Bronchial epithelial cell (primary cell): ENCODE results near the gene BCAS3. TPM values are rescaled to one million over a fixed set of nuclear protein-coding genes. Genes with fewer than 3 reads are reported as not detected.

Source experiments
- DNase-seq: peaks from one replicate; pipeline ENCODE4 v3.0.0-alpha.2; 2010; ENCODE audit warnings: low read depth
- FAIRE-seq: peaks from 2 replicates; lab custom pipeline; 2011; peaks lifted over from hg19 to GRCh38; lab: Jason Lieb, UNC
- H3K27me3 ChIP-seq: 2 replicates; pipeline ENCODE4 v1.5.1; 2011; ENCODE audit warnings: low read length; ENCODE audit not compliant: control insufficient read depth, insufficient read depth
- H3K36me3 ChIP-seq: 2 replicates; pipeline ENCODE4 v1.5.1; 2011; ENCODE audit warnings: low read length; ENCODE audit not compliant: control insufficient read depth, insufficient read depth
- H3K4me3 ChIP-seq: 2 replicates; pipeline ENCODE4 v1.5.1; 2011; ENCODE audit warnings: mild to moderate bottlenecking, low read depth, low read length, control low read depth
- CTCF ChIP-seq: IDR thresholded peaks from 2 replicates; pipeline ENCODE4 v1.5.1; 2011; ENCODE audit warnings: mild to moderate bottlenecking, moderate library complexity, low read length, control low read depth, inconsistent platforms; ENCODE audit not compliant: insufficient read depth, severe bottlenecking
- total RNA-seq: library from RNA; depleted of rRNA; stranded (reverse); fragments of >200 nt; gene quantifications from 2 replicates; pipeline ENCODE4 v1.2.1, GENCODE V29; 2014

BCAS3 gene
- total RNA-seq, 1 donor from 2014 or later, result 10.3 TPM

- Histone ChIP-seq H3K36me3 (no peaks in the 10 kb centered on the region), H3K27me3 (no peaks in the 10 kb centered on the region), H3K4me3 (no peak overlapping the region)
- TF ChIP-seq CTCF, result no peak
- FAIRE-seq (peak; percentile 73), DNase-seq (no peak)
Observed at GRCh38 chr17:61312406-61313295, 635.0 kb downstream of the BCAS3 start.

- H3K36me3 ChIP-seq, result no peaks in the 10 kb centered on the region
- peaks cover 3% of the 10 kb centered on the region for H3K27me3 ChIP-seq
- DNase-seq (no peak), FAIRE-seq (no peak)
- TF ChIP-seq CTCF, result no peak
- H3K4me3 ChIP-seq, result no peak overlapping the region
Observed at GRCh38 chr17:61313461-61314326, 636.0 kb downstream of the BCAS3 start.

DNA sequence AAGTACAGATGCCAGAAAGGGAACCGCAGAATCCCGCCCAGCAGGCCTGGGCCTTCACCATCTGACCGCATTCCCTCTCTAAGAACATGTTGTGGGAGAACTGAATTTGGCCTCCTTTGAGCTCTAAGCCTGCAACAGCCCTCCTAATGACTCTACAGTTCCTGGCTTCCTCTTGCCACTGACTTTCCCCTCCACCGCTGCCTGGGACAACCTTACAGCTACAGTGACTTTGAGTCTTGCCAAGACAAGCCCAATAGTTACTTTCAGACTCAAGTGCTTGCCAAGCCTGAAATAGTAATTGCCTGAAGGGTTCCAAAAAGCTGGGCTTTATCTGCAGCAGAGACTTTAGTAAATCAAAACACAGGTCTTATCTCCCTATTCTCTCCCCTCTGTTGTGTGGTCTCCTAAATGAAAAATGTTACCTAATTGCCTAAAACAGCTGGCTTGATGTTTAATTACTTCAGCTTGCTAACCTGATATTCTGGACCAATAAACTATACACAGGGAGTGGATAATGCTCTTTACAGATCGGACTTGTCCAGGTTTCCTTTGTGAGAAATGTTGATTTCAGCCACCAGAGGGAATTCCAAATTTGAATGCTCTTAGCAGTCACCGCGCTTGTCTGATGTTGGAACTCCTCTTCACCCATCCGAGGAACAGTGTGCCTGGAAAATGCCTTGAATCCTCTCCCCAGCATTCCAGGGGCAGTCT lies 636.9 kb downstream of the BCAS3 start:
- no peak overlapping the region for H3K4me3 ChIP-seq

GRCh38 chr17:61316633-61317032 lies 639.0 kb downstream of the BCAS3 start:
- Histone ChIP-seq H3K36me3 (no peaks in the 10 kb centered on the region), H3K27me3 (peaks cover 3% of the 10 kb centered on the region), H3K4me3 (no peak overlapping the region)
- TF ChIP-seq CTCF, result no peak
- FAIRE-seq (no peak), DNase-seq (no peak)

More for the DNA sequence above, 636.9 kb downstream of the BCAS3 start:
- peak; percentile 80 for DNase-seq
- no peaks in the 10 kb centered on the region for H3K36me3 ChIP-seq
- H3K27me3 ChIP-seq, result peaks cover 3% of the 10 kb centered on the region
- no peak for FAIRE-seq
- TF ChIP-seq CTCF, result no peak

GRCh38 chr17:61317779-61318178 lies 640.1 kb downstream of the BCAS3 start:
- DNase-seq, result no peak
- no peaks in the 10 kb centered on the region for H3K36me3 ChIP-seq
- H3K4me3 ChIP-seq, result no peak overlapping the region
- peak; percentile 75 for FAIRE-seq
- peaks cover 3% of the 10 kb centered on the region for H3K27me3 ChIP-seq
- TF ChIP-seq CTCF, result no peak
